GM12892 (cell line): Measurements from ENCODE around the gene HSF2BP.

ENCODE experiments used
- POLR2A ChIP-seq: IDR thresholded peaks from 2 replicates; pipeline ENCODE4 v1.6.1; 2011; ENCODE audit warnings: low read depth, low read length, control low read depth
- POLR2AphosphoS5 ChIP-seq: IDR thresholded peaks from 2 replicates; pipeline ENCODE4 v1.6.1; 2011; ENCODE audit warnings: low read depth, low read length, control low read depth
- TAF1 ChIP-seq: IDR thresholded peaks from 2 replicates; pipeline ENCODE4 v1.6.1; 2011; ENCODE audit warnings: low read depth, mild to moderate bottlenecking, control low read depth, low read length, borderline replicate concordance

GRCh38 chr21:43659136-43660000 is at the start of gene HSF2BP, which contains the start of gene RRP1B:
- TF ChIP-seq POLR2A: peak; percentile 94
- TF ChIP-seq POLR2AphosphoS5: peak; percentile 68
- peak; percentile 78; the same call in 1 of the 2 replicates for TF ChIP-seq TAF1
